Activated CD4-positive, alpha-beta T cell treated with anti-CD3 and anti-CD28 coated beads for 24 hours (primary cell): ENCODE results near the gene PCSK6.
"Not testable (repeated sequence)": the region's sequence is repeated elsewhere in the genome, so short reads cannot be mapped to it uniquely, and the experiment has no call there.

Experiments
- DNase-seq, 2 donors: peaks; one replicate each; pipeline ENCODE4 v3.0.0-alpha.2; 2020; ENCODE audit warnings: low read depth in 2 of 2

The PCSK6 gene

DNA sequence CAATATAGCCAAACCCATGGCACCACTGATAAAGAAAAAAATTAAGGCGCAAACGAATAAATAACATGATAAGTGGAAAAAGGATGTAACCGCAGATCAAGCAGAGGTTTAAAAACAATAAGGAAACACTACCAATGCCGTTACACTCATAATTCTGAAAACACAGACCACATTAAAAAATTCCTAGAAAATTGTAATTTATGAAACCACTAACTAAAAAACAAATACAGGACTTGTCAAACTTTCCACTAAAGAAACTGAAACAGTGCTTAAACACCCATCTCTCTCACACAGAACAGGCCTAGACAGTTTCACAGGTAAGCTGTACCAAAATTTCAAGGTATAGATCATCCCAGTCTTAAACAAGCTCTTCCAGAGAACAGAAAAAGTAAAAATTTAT is 28.4 kb downstream of the PCSK6 start:
- no peak for DNase-seq

- no peak for DNase-seq
Observed at GRCh38 chr15:101459579-101460300, 29.8 kb downstream of the PCSK6 start.

- no peak for DNase-seq
Observed at GRCh38 chr15:101458908-101459578, 30.5 kb downstream of the PCSK6 start.

DNA sequence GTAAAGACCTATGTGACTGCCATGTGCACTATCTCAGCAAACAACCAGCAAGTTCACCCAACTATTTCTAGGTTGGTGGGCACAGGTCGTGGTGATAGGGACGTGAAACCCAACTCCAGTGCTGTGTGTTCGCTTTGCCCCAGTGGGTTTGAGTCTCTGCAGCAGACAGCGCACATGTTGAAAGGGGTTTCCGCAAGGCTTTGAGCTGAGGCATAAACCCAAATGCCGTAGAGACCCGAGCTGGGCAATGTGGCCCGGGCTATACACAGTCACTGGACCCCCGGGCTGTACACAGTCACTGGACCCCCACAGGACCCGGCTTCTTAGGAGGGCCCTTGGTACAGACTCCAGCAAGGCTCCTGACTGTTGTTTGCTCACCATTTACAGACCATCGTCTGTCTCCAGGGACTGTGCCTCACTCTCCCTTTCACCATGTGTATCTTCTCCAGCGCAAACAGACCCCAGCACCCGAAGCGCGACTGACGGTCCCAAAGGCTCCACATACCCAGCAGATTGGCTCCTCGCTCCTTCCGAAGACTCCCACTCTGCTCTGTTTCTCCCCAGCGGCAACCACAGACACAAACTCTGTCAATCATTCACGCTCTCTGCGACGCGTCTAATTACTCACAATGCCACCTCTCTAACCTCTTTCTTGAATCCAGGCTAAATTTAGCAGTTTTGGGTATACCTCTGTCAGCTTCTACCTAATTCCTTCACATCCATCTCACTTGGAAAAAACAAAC is 31.2 kb downstream of the PCSK6 start:
- no peak for DNase-seq

GRCh38 chr15:101457696-101458095 is 31.8 kb downstream of the PCSK6 start:
- DNase-seq = no peak

DNA sequence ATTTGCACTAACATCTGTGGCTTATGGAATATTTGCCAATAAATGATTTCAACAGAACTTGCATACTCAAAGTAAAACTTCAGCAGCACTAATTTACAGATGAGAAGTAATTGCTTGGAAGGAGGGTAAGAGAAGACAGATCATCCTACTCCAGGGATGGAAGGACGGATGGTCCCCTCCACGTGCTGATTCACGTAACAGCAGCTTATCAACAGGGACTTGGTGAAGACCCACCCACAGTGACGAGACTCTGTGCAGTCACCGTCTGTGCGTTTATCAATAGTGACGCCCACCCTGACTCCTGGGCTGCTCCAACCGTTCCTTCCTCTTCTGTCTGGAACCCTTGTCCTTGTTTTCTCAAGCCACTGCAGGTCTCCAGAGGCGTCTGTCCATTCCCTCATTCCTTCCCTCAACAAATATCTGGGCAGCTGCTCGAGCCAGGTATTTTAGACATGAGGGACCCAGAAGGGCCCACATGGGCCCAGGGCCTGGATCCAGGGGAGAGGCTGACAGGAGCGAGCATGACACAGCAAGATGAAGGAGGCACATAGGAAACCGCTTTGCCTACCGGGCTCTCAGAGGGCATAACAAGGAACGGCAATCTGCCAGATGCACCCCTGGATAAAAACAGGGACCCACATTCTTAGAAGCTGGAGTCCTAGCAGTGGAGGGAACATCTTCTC is 33.3 kb downstream of the PCSK6 start:
- DNase-seq = no peak

- DNase-seq = no peak
Observed at GRCh38 chr15:101455291-101456025, 34.0 kb downstream of the PCSK6 start.

DNA sequence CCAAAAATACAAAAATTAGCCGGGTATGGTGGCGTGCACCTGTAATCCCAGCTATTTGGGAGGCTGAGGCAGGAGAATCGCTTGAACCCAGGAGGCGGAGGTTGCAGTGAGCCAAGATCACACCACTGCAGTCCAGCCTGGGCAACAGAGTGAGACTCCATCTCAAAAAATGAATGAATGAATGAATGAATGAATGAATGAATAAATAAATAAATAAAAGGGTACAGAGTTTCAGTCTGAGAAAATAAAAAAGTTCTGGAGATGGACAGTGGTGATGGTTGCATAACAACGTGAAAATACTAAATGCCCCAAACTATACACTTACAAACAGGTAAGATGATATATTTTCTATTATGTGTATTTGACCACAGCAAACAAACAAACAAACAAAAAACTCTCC is 34.7 kb downstream of the PCSK6 start:
- DNase-seq = not testable (repeated sequence)

DNA sequence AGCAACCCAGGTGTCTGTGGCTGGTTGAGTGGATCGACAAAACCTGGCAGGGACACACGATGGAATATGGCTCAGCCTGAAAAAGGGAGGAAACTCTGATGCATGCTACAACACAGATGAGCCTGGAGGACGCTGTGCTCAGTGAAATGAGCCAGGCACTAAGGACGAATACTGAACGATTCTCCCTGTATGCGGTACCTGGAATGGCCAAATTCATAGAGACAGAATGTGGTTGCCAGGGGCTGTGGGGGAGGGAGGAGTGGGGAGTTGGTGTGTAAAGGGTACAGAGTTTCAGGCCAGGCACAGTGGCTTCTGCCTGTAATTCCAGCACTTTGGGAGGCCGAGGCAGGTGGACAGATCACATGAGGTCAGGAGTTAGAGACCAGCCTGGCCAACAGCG is 35.1 kb downstream of the PCSK6 start:
- no peak for DNase-seq

DNA sequence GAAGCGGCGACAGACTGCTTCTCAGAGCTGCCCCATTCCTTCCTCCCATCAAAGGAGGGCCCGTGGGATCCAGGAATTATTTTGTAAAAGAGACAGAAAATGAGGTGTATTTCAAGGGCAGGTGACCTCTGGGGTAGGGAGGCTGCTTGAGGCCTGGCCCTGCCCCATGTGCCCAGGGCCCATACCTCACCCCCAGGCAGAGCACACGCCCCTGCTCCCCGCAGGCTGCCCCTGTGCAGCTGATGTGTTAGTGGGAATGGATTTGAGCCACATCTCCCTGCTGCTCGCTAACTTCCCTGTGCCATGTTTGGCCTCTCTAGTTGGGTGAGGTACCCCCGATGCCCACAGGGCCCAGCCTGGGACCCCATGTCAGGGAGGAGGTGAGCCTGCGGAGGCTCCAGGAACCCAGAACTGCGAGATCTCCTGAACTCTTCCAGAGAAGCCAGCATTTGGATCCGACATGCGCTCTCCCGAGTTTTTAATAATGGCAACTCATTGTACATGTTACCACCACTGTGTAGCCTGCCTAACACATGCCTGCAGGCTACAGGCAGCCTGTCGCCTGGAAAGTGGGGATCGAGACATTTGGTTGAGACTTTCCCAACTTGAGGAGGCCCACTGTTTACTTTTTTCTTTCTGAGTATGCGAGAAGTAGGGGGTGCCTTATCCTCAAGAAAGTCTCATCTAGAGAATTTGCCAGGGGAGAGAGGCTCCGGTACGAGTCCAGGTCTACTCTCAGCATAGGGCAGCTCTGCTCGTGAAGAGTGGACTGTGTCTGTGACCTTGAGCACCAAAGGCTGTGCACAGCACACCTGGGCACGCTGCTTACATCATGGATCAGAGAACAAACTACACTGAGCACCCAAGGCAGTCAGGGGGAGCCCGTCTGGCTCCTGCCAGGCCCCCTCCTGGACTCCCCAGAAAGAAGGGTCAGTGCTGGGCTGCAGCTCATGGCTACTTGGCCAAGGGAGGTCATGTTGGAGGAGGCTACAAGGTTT is 36.1 kb downstream of the PCSK6 start:
- no peak for DNase-seq

GRCh38 chr15:101452572-101452971 is 36.9 kb downstream of the PCSK6 start:
- DNase-seq = no peak

- DNase-seq = no peak
Observed at GRCh38 chr15:101451846-101452245, 37.7 kb downstream of the PCSK6 start.

DNA sequence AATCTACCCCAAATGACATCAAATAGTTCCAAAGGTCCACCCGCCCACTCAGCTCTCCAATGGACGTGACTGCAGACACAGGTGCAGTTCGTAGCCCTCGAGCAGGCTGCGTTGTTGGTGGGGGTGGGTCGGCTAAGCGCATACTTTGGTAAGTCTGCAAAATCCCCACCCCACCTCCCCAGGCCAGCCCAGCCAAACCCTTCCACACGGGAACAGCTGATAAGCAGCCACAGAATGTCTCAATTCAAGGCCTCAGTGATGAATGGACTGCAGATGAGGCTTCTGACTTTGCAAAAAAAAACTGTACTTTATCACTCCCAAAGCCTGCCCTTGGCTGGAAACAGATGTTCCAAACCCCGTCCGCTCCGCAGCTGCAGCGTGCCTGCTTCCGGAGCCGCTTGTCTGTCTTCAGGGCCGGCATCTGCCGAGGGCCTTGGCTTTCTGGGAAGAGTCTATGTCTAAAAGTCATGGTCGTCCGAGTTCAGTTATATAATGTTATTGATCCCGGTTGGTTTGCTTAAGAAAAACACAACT is 38.2 kb downstream of the PCSK6 start:
- DNase-seq = no peak

DNA sequence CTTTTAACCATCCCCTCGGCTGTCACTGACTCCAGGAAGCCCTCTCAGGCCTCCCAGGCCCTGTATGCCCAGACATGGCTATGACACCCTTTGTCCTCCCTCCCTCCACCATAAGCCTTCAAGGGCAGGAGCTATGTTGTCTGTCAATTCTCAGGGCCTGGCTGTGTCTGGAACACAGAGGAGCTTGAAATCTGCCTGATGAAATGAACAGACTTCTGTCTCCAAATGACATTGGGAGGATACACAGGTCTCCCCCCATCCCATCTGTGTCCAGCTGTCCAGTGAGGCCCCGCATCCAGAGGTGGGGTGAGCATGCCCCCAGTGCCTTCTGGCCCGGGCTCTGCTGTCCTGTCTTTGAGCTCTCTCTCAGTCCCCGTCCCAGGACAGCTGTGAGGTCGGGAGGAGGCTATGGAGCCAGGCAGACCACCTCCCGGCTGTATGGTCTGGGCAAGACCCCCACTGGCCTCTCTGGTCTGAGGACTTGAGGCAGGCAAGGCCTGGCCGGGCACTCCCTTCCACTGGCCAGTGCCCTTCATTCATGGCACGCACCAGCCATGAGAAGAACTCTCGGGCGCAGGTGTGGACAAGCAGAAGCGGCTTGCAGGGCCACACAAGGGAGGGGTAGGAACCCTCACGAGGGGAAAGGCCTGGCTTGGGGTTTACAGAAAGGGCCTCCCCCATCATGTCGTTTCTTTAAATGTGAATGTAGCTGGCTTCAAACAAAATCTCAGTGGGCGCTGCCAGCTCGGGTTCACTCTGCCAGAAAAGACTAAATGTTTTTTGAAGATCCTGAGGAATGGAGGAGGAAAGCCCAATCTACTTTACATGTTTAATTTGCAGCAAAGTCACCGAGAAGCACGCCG is 38.9 kb downstream of the PCSK6 start:
- DNase-seq = no peak

GRCh38 chr15:101449471-101450402 is 39.8 kb downstream of the PCSK6 start:
- DNase-seq = no peak

DNA sequence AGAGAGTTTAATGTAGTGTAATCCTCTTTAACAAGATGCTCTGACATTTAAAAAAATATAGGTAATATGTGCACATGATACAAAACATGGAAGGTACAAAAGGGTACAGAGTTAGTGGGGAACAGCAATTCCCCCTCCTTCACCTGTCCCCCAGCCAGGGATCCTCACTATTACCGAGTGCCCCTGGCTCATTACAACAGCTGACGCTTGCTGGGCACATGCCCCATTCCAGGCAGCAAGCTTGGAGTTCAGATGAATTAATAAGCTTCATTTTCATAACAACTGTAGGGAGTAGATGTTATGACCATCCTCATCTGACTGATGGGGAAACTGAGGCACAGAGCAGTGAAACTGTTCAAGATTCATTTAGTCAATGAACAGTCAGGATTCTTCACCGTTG is 41.2 kb downstream of the PCSK6 start:
- no peak for DNase-seq

- no peak for DNase-seq
Observed at GRCh38 chr15:101447561-101448071, 41.9 kb downstream of the PCSK6 start.

DNA sequence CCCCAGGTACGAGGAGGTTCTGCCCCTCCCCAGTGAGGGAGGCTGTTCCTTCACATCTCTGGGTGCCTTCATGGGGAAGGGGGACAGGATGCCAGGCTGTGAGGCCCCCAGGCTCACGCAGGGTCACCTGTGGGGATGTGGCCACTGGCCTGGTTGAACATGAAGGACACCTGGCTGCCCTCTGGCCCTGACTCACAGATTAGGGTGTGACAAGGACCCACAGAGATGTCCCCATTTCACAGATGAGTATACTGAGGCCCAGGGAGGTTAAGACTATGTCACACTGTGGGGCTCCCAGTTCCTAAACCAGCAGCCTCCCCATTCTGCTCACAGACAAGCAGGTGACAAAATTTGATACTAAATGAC is 42.4 kb downstream of the PCSK6 start:
- no peak for DNase-seq
